HG03159 (cell line): ENCODE measurements around the gene ADGRV1.
"Not testable (repeated sequence)": the region's sequence is repeated elsewhere in the genome, so short reads cannot be mapped to it uniquely, and the experiment has no call there.

Experiments
- ATAC-seq: cut with Tn5 transposase; IDR thresholded peaks from one replicate; pipeline ENCODE4 v1.9.1; 2021; ENCODE audit warnings: mild to moderate bottlenecking, moderate library complexity; ENCODE audit not compliant: unreplicated experiment

ADGRV1 gene

GRCh38 chr5:90894866-90895420 is 336.3 kb downstream of the ADGRV1 start:
- no peak for ATAC-seq

- no peak for ATAC-seq
Observed at GRCh38 chr5:90897618-90898017, 339.0 kb downstream of the ADGRV1 start.

- no peak for ATAC-seq
Observed at GRCh38 chr5:90898326-90899013, 339.9 kb downstream of the ADGRV1 start.

GRCh38 chr5:90899014-90899604 is 340.5 kb downstream of the ADGRV1 start:
- ATAC-seq: no peak

GRCh38 chr5:90901261-90901660 is 342.7 kb downstream of the ADGRV1 start:
- ATAC-seq: no peak

DNA sequence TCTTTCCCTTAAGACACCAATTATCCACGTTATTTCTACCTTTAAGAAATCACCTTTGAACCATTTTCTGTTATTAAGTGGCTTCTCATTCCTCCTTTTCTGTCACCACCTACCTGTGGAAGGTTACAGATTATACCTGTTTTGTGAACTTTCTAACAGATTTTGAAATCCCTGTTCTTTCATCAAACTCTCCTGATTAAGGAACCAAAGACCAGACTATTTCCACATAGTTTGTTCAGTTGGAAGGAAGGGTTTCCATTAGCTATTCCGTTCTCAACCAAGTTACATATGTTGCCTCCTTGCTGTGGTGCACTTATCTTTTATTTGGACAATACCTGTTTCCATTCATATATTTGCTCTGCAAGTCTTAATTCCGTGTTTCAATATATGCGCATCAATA is 343.6 kb downstream of the ADGRV1 start:
- ATAC-seq: no peak

- ATAC-seq: no peak
Observed at GRCh38 chr5:90902651-90903386, 344.2 kb downstream of the ADGRV1 start.

DNA sequence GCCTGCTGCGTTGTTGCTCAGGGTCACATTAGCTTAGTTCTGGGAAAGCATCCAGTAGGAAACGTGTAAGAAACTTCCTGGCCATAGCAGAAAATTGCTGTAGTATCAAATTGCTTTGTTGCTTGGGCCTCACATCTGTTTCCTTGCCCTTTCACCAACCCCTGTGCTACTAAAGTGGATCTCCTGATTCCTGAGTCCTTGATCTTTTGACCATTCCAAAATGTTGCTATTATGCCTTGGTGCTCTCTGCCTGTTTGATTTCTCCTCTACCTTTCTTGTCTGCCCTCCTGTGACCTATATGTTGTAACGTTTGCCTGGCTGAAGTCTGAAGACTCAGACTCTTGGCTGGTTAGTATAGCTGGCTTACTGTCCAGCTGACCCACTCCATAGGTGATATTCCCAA is 350.5 kb downstream of the ADGRV1 start:
- no peak for ATAC-seq

GRCh38 chr5:90909940-90910339 is 351.3 kb downstream of the ADGRV1 start:
- ATAC-seq: no peak

- no peak for ATAC-seq
Observed at GRCh38 chr5:90911169-90911568, 352.6 kb downstream of the ADGRV1 start.

- ATAC-seq: no peak
Observed at GRCh38 chr5:90912476-90912875, 353.9 kb downstream of the ADGRV1 start.

GRCh38 chr5:90915393-90915792 is 356.8 kb downstream of the ADGRV1 start:
- ATAC-seq: no peak

- ATAC-seq: no peak
Observed at GRCh38 chr5:90916947-90917800, 358.6 kb downstream of the ADGRV1 start.

- ATAC-seq: no peak
Observed at GRCh38 chr5:90917928-90918668, 359.5 kb downstream of the ADGRV1 start.

- ATAC-seq: no peak
Observed at GRCh38 chr5:90921418-90921973, 362.9 kb downstream of the ADGRV1 start.

GRCh38 chr5:90924222-90924621 is 365.6 kb downstream of the ADGRV1 start:
- not testable (repeated sequence) for ATAC-seq

DNA sequence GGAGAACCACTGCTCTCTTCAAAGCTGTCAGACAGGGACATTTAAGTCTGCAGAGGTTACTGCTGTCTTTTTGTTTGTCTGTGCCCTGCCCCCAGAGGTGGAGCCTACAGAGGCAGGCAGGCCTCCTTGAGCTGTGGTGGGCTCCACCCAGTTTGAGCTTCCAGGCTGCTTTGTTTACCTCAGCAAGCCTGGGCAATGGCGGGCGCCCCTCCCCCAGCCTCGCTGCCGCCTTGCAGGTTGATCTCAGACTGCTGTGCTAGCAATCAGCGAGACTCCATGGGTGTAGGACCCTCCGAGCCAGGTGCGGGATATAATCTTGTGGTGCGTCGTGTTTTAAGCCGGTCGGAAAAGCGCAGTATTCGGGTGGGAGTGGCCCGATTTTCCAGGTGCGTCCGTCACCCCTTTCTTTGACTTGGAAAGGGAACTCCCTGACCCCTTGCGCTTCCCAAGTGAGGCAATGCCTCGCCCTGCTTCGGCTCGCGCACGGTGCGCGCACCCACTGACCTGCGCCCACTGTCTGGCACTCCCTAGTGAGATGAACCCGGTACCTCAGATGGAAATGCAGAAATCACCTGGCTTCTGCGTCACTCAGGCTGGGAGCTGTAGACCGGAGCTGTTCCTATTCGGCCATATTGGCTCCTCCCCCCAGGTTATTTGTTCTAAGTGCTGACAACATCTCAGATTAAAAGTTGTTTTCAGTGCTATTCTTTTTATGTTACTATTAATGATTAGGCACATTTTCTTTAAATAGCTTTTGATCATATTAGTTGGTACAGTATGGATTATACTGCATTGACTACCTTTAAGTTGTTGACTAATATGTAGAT is 370.6 kb downstream of the ADGRV1 start:
- not testable (repeated sequence) for ATAC-seq

GRCh38 chr5:90930062-90930461 is 371.5 kb downstream of the ADGRV1 start:
- no peak for ATAC-seq
